Smooth muscle cell (in vitro differentiated cells): ENCODE measurements around the gene OR5C1. TPM values are rescaled to one million over a fixed set of nuclear protein-coding genes. Genes with fewer than 3 reads are reported as not detected.
"Not testable (repeated sequence)": the region's sequence is repeated elsewhere in the genome, so short reads cannot be mapped to it uniquely, and the experiment has no call there.

Source experiments
- DNase-seq: peaks from one replicate; lab custom pipeline; 2025; ENCODE audit not compliant: unreplicated experiment; lab: John Stamatoyannopoulos, UW
- H2AFZ ChIP-seq: fragments of 200-600 bp; sonication (generic); 2 replicates; pipeline ENCODE4 v1.6.0; 2016; ENCODE audit warnings: antibody characterized with exemption, low read depth, mild to moderate bottlenecking
- H3F3A ChIP-seq: fragments of 200-600 bp; sonication (generic); 2 replicates; pipeline ENCODE4 v1.6.0; 2017; ENCODE audit warnings: antibody characterized with exemption, low read depth
- H3K27ac ChIP-seq: fragments of 200-600 bp; sonication (generic); 2 replicates; pipeline ENCODE4 v1.5.1; 2016; ENCODE audit warnings: low read depth, mild to moderate bottlenecking
- H3K27me3 ChIP-seq: fragments of 200-600 bp; sonication (generic); 2 replicates; pipeline ENCODE4 v1.6.1; 2016; ENCODE audit warnings: low read depth, mild to moderate bottlenecking
- H3K36me3 ChIP-seq: fragments of 200-600 bp; sonication (generic); 2 replicates; pipeline ENCODE4 v1.5.1; 2016; ENCODE audit warnings: low read depth
- H3K4me1 ChIP-seq: fragments of 200-600 bp; sonication (generic); 2 replicates; pipeline ENCODE4 v1.5.1; 2016; ENCODE audit warnings: low read depth
- H3K4me2 ChIP-seq: fragments of 200-600 bp; sonication (generic); 2 replicates; pipeline ENCODE4 v1.6.0; 2016; ENCODE audit warnings: mild to moderate bottlenecking
- H3K4me3 ChIP-seq: fragments of 200-600 bp; sonication (generic); 2 replicates; pipeline ENCODE4 v1.5.1; 2016; ENCODE audit warnings: mild to moderate bottlenecking
- H3K79me2 ChIP-seq: fragments of 200-600 bp; sonication (generic); 2 replicates; pipeline ENCODE4 v1.6.0; 2016; ENCODE audit warnings: low read depth, mild to moderate bottlenecking
- H3K9ac ChIP-seq: fragments of 200-600 bp; sonication (generic); 2 replicates; pipeline ENCODE4 v1.6.0; 2016; ENCODE audit warnings: low read depth
- H3K9me3 ChIP-seq: fragments of 200-600 bp; sonication (generic); replicated peaks from 2 replicates; pipeline ENCODE4 v1.5.1; 2016; ENCODE audit warnings: low read depth
- H4K20me1 ChIP-seq: fragments of 200-600 bp; sonication (generic); 2 replicates; pipeline ENCODE4 v1.6.0; 2016; ENCODE audit warnings: low read depth
- WGBS: methylation state at CpG from one replicate; pipeline ENCODE4 v1.1.7; 2016; ENCODE audit warnings: low lambda C conversion rate; 5-methylcytosine and 5-hydroxymethylcytosine counted together
- polyA plus RNA-seq: library from polyadenylated mRNA; unstranded; fragments of >200 nt; fragmentation: Nextera tagmentation; extraction: Ambion mirVana; gene quantifications from 2 replicates; pipeline ENCODE4 v1.2.1, GENCODE V29; 2016
- total RNA-seq: library from RNA; depleted of rRNA; stranded (reverse); fragments of >200 nt; gene quantifications from 2 replicates; pipeline ENCODE4 v1.2.3, GENCODE V29; 2014
- TF ChIP-seq, protein P1 (sequence below): fragments of 200-600 bp; sonication (generic); IDR thresholded peaks from 2 replicates; pipeline ENCODE4 v1.5.1; 2017; ENCODE audit warnings: borderline replicate concordance, mild to moderate bottlenecking, antibody characterized with exemption; ENCODE audit not compliant: insufficient read depth, poor library complexity, severe bottlenecking

Gene OR5C1
- total and polyA plus RNA-seq, 2 experiments from 2014 or later: not detected

DNA sequence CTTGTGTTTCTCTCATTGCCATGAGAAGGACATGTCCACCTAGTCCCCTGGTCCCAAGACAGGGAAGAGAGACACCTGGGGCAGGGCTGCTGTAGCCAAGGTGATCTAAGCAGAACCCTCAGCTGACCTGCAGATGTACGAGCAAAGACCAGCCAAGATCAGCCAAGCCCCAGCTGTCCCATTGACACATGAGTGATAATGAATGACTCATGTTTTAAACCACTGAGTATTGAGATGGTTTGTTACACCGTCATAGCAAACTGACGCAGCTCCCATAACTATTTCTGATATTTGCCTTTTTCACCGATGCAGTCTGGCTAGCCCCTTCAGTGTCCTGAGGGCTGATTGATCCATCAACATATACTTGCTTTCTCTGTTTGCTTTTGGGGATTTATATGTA lies 17.9 kb downstream of the OR5C1 start:
- Histone ChIP-seq H3K36me3 (no peaks in the 10 kb centered on the region), H3K9me3 (no peaks in the 10 kb centered on the region), H3K4me1 (no peaks in the 10 kb centered on the region), H2AFZ (no peak overlapping the region), H4K20me1 (no peaks in the 10 kb centered on the region), H3K4me2 (no peak overlapping the region), H3K79me2 (no peaks in the 10 kb centered on the region), H3K4me3 (no peak overlapping the region), H3K27ac (no peak overlapping the region), H3F3A (no peaks in the 10 kb centered on the region), H3K9ac (no peak overlapping the region), H3K27me3 (no peaks in the 10 kb centered on the region)
- WGBS: 88% methylated on average over 4 of the region's 4 CpGs
- TF ChIP-seq, protein P1, sequence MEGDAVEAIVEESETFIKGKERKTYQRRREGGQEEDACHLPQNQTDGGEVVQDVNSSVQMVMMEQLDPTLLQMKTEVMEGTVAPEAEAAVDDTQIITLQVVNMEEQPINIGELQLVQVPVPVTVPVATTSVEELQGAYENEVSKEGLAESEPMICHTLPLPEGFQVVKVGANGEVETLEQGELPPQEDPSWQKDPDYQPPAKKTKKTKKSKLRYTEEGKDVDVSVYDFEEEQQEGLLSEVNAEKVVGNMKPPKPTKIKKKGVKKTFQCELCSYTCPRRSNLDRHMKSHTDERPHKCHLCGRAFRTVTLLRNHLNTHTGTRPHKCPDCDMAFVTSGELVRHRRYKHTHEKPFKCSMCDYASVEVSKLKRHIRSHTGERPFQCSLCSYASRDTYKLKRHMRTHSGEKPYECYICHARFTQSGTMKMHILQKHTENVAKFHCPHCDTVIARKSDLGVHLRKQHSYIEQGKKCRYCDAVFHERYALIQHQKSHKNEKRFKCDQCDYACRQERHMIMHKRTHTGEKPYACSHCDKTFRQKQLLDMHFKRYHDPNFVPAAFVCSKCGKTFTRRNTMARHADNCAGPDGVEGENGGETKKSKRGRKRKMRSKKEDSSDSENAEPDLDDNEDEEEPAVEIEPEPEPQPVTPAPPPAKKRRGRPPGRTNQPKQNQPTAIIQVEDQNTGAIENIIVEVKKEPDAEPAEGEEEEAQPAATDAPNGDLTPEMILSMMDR: no peak
- DNase-seq: no peak

DNA sequence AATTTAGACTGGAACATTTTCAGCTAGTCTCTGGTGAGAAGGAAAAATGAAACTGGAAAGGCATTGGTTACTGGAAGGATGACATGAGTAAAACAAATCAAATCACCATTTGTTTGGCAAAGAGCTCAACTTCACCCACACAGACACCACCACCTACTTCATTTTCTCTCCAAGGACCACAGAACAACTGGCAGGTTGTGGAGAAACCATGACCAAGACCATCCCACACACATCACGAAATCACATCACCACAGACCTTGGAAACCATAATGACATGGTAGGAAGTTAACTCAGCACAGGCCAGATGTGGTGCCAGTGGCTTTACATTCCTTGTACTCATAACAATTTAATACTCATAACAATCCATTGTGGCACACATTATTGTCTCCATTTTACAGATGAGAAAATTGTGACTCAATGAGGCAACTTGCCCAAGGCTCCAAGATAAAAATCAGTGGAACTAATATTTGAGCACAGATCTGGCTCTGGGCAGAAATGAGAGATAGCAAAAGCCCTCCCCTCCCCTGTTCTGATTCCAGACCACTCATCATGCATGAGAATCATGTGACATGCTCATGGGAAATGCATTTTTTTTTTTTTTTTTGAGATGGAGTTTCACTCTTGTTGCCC lies 18.7 kb downstream of the OR5C1 start:
- no peak overlapping the region for H3K4me3 ChIP-seq
- H3K36me3 ChIP-seq: no peaks in the 10 kb centered on the region
- 64% methylated on average over 1 of the region's 1 CpG for WGBS
- no peaks in the 10 kb centered on the region for H3F3A ChIP-seq
- TF ChIP-seq, protein P1: no peak
- no peaks in the 10 kb centered on the region for H3K9me3 ChIP-seq
- no peak overlapping the region for H2AFZ ChIP-seq
- no peaks in the 10 kb centered on the region for H3K27me3 ChIP-seq
- H3K9ac ChIP-seq: no peak overlapping the region
- no peak for DNase-seq
- H4K20me1 ChIP-seq: no peaks in the 10 kb centered on the region
- H3K27ac ChIP-seq: no peak overlapping the region
- no peaks in the 10 kb centered on the region for H3K79me2 ChIP-seq
- no peaks in the 10 kb centered on the region for H3K4me1 ChIP-seq
- H3K4me2 ChIP-seq: no peak overlapping the region

DNA sequence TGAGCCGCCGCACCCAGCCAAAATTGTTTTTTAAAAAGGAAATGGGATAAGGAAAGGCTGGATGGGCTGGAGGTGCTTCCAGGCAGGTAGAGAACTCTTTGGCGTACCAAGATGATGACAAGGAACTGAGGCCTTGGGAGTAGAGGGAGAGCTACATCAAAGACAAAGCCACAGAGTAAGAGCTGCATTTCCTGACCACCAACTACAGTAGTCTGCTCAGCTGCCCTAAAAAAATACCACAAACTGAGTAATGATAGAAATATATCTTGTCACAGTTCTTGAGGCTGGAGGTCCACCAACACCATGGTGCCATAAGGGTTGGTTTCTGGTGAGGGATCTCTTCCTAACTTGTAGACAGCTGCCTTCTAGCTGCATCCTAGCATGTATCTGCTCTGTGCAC lies 19.4 kb downstream of the OR5C1 start:
- no peaks in the 10 kb centered on the region for H4K20me1 ChIP-seq
- H3K27me3 ChIP-seq: no peaks in the 10 kb centered on the region
- no peak overlapping the region for H3K9ac ChIP-seq
- H3K27ac ChIP-seq: no peak overlapping the region
- H3K4me1 ChIP-seq: no peaks in the 10 kb centered on the region
- DNase-seq: no peak
- H3F3A ChIP-seq: no peaks in the 10 kb centered on the region
- no peak overlapping the region for H3K4me3 ChIP-seq
- H3K36me3 ChIP-seq: no peaks in the 10 kb centered on the region
- no peak overlapping the region for H3K4me2 ChIP-seq
- H3K9me3 ChIP-seq: no peaks in the 10 kb centered on the region
- TF ChIP-seq, protein P1: no peak
- H2AFZ ChIP-seq: no peak overlapping the region
- H3K79me2 ChIP-seq: no peaks in the 10 kb centered on the region
- 96% methylated on average over 3 of the region's 3 CpGs for WGBS

DNA sequence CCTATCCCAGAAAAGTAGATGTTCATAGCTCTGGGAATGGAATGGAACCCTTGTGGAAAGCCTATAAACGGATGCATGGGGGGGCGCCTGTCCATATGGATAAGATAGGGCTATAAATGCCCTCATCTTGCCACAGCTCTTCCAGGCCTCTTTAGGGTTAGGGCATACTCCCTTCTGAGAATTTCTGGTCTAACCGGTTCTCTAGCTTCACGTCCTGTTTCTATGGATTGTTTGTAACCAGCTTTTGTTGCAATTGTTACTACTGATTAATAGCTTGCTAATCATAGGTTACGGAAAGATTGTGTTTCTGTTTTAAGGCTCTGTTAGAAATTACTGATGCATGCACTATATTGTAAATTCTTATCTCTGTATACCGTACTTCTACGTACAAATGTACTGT lies 20.5 kb downstream of the OR5C1 start:
- WGBS: 67% methylated on average over 7 of the region's 7 CpGs
- DNase-seq, H3K27ac ChIP-seq: not testable (repeated sequence)

More for the DNA sequence above, 20.5 kb downstream of the OR5C1 start:
- H3K4me2 ChIP-seq, H2AFZ ChIP-seq, H3F3A ChIP-seq, H3K9me3 ChIP-seq, H3K4me3 ChIP-seq, H4K20me1 ChIP-seq, H3K4me1 ChIP-seq, H3K9ac ChIP-seq, H3K27me3 ChIP-seq, H3K79me2 ChIP-seq, H3K36me3 ChIP-seq: not testable (repeated sequence)
